ENCODE results near the gene CCDC187. TPM values are rescaled to one million over a fixed set of nuclear protein-coding genes. Genes with fewer than 3 reads are reported as not detected.
A peak's percentile ranks its signal among the peaks of the same experiment; 100 is the strongest.

Gene CCDC187
- total and polyA plus RNA-seq, 2 of the 4 experiments (the other 2 are of a cell fraction), result not detected

DNA sequence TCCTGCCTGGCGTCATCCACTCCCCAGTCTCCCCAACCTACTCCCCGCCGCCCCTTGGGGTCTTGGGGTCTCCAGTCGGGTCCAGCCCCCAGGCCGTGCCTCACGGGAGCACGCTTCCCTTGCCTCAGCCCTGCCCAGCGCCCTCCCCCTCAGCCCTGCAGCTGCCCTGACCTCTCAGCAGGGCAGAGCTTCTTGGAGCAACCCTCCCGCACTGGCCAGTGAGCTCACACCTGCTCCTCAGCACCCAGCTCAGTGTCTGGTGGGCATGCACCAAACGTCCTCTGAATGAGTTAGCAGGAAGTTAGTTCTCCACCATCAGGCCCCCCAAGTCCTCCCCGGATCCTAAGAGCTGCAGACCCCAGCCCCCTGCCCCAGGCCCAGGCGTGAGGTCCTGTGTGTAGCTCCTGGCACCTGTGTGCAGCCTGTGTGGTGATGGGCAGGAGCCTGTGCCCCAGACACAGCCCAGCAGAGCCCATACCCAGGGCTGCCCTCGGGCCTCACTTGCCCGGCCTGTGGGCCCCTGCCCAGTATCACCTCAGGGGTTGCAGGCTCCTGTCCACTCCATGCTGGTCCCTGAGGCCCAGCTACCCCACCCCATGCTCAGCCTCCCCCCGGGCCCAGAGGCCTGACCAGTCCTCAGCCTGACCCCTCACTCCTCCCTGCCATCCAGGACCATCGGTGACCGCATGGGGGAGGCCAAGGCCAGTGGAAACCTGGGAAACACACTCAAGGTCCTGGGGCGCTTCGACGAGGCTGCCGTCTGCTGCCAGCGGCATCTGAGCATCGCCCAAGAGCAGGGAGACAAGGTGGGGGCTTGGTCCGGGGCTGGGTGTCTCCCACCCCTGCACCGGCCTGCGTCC, 31.6 kb upstream of the CCDC187 start:
- no peak overlapping the region for H4K5ac ChIP-seq (ENCODE audit: low read depth, low read length)
- H3K27me3 ChIP-seq (ENCODE audit: control insufficient read depth, insufficient read depth, low read length), result no peaks in the 10 kb centered on the region
- no peak overlapping the region for H3K4me2 ChIP-seq (ENCODE audit: low read depth, low read length)
- no peak overlapping the region for H2BK120ac ChIP-seq (ENCODE audit: low read depth, low read length)
- peak overlapping the region; percentile 68 for H2BK5ac ChIP-seq (ENCODE audit: low read depth, low read length, poor library complexity, severe bottlenecking)
- peaks cover 4 to 84% of the 10 kb centered on the region in 2 experiments for H3K79me1 ChIP-seq (ENCODE audit: low read depth in 1 of 2, low read length in 2 of 2)
- H3K56ac ChIP-seq (ENCODE audit: extremely low read depth, insufficient read depth, low read length), result no peak overlapping the region
- BruUV-seq (replicated peaks), result no TSS peak
- WGBS, 2 experiments (ENCODE audit: extremely low coverage in 2 of 2, insufficient read length in 1 of 2), result 90% methylated on average over 7 of the region's 26 CpGs; no CpG with 5 or more reads in 1 of the 2 experiments
- H4K8ac ChIP-seq (ENCODE audit: low read depth in 2 of 2, low read length in 2 of 2), result no peak overlapping the region
- H2AFZ ChIP-seq (replicated peaks; ENCODE audit: low read length, poor library complexity), result peak overlapping the region; percentile 13
- H3K27ac ChIP-seq (ENCODE audit: insufficient read depth, low read length), result peak overlapping the region; percentile 54
- peaks cover 6% of the 10 kb centered on the region; the same call in 1 of the 2 replicates for H3K9me1 ChIP-seq (ENCODE audit: insufficient read depth, low read length)
- no peak overlapping the region for H3K4me3 ChIP-seq (ENCODE audit: insufficient read depth, low read depth, low read length)
- no peaks in the 10 kb centered on the region for H3K9me3 ChIP-seq (ENCODE audit: control insufficient read depth, insufficient read depth, low read length)
- CTCF ChIA-PET, result interaction anchor here (0.6 kb wide), 1 partner anchor 37 kb away, joined by 3 read pairs; no protein-coding TSS in a partner anchor
- peak overlapping the region; percentile 74 for H2AK9ac ChIP-seq (replicated peaks; ENCODE audit: low read depth, low read length, poor library complexity)
- H3K14ac ChIP-seq (replicated peaks; ENCODE audit: low read depth, low read length), result no peak overlapping the region; the same call in 1 of the 2 replicates
- H2BK15ac ChIP-seq (ENCODE audit: low read depth, low read length), result no peak overlapping the region
- H2AK5ac ChIP-seq (ENCODE audit: low read depth, low read length), result peak overlapping the region; percentile 35; the same call in 1 of the 2 replicates
- H3K4me1 ChIP-seq (ENCODE audit: control insufficient read depth, insufficient read depth, low read length), result peaks cover 17% of the 10 kb centered on the region
- no peak overlapping the region for H3K23ac ChIP-seq (ENCODE audit: low read depth, low read length)
- POLR2A ChIA-PET (ENCODE audit: unreplicated experiment), result no interaction called here
- H4K91ac ChIP-seq (ENCODE audit: insufficient read depth, low read depth, low read length), result no peak overlapping the region
- dilution Hi-C loops (cut with HindIII; ENCODE audit: low sequenced_read_pairs, unreplicated experiment) (no loop called here), intact Hi-C loops (cut with micrococcal nuclease) (no loop called here), in situ Hi-C loops (cut with MboI; ENCODE audit: low sequenced_read_pairs) (no loop called here)
- peaks cover 88% of the 10 kb centered on the region for H4K20me1 ChIP-seq (ENCODE audit: insufficient read depth, low read length)
- peaks cover 78% of the 10 kb centered on the region for H3K36me3 ChIP-seq (ENCODE audit: control insufficient read depth, insufficient read depth, low read length)
- peak overlapping the region; percentile 35; the same call in 1 of the 2 replicates for H3K4ac ChIP-seq (ENCODE audit: low read depth, low read length)
- DNase-seq, result no peak
- no peak overlapping the region for H3K9ac ChIP-seq (ENCODE audit: low read depth, low read length)
- TF ChIP-seq CEBPB (IDR thresholded peaks at IDR 0.05; ENCODE audit: low read depth, low read length), result no peak
- no peak for TF ChIP-seq RAD21 (IDR thresholded peaks at IDR 0.05; ENCODE audit: low read length)
- TF ChIP-seq RFX5 (IDR thresholded peaks at IDR 0.05; ENCODE audit: low read depth, low read length), result no peak
- ATAC-seq (ENCODE audit: low read depth), result peak; percentile 21
- H3K18ac ChIP-seq (ENCODE audit: low read depth, low read length), result no peak overlapping the region
- H2BK20ac ChIP-seq (ENCODE audit: low read depth, low read length), result no peak overlapping the region
